ENCODE results near the gene IFRD2.
"Not testable (repeated sequence)": the region's sequence is repeated elsewhere in the genome, so short reads cannot be mapped to it uniquely, and the experiment has no call there.

Gene IFRD2

DNA sequence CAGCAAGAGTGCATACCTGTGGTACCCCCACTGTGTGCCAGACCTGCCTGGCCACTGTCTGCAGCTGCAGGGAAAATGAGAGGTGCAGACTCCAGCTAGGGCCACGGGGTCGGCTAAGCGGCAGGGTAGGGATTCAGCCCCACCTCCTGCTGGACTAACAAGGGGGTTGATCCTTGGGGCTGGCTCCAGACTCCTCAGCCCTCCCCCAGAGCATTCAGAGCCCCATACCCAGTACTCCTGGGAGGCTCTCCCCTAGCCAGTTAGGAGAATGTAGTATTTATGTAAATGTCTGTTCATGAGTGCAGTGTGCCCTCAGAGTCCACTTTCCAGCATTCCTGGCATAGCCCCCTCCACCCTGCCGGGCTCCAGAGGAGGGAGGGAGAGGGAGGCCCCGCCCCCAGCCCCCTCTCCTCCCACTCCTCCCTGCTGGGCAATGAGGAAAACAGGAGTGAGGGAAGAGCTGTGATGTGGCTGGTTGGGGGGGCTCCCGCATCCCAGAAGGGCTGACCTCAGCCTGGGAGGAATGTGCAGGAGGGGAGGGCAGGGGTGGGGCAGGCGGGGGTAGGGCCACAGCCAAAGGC, 27.8 kb downstream of the IFRD2 start:
- DNase-seq: no peak

DNA sequence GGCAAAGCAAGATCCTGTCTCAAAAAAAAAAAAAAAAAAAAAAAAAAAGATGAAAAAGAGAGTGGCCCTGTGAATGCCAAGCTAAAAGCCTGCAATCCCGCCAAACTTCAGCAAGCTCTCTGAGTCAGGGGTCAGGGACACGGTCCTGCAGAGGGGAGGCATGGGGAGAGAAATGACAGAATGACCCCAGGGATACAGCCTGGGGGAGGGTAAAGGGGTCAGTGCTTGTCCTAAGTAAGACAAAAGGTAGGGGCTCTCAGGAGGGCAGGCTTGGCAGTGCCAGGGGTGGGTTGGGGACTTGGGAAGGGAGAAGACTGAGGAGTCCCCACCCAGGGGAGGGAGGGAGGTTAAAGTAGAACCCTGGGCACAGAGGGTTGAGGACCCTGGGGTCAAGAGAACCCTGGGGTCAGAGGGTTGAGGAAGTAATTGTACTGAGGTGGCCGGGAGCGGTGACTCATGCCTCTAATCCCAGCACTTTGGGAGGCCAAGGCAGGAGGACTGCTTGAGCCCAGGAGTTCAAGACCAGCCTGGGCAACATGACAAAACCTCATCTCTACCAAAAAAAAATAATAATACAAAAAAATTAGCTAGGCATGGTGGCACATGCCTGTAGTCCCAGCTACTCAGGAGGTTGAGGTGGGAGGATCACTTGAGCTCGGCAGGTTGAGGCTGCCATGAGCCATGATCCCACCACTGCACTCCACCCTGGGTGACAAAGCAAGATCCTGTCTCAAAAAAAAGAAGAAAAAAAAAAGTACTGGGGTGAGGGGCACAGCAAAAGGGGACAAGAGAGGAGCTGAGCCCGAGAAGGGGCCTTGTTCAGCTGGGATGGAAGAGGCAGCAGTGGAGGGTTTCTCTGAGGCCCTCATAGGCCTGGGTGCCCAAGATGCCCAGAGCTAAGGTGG, 28.5 kb downstream of the IFRD2 start:
- DNase-seq: no peak

DNA sequence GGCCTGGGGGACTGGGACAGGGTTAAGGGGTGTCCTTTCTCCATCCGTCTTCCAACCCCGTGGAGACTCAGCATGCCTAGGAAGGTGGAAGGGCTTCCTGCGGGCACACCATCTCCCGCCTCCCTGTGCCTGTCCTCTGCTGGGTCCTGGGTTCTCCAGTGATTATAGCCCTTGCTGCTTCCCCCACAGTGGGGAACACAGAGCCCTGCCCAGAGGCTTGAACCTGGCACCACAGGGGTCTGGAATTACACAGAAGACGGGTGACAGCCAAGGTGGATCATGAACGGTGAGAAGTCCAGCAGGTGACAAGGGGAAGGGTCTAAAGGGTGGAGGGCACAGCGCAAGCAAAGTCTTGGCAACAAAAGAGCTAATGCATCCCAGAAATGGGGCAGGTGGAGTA, 29.5 kb downstream of the IFRD2 start:
- DNase-seq: no peak

DNA sequence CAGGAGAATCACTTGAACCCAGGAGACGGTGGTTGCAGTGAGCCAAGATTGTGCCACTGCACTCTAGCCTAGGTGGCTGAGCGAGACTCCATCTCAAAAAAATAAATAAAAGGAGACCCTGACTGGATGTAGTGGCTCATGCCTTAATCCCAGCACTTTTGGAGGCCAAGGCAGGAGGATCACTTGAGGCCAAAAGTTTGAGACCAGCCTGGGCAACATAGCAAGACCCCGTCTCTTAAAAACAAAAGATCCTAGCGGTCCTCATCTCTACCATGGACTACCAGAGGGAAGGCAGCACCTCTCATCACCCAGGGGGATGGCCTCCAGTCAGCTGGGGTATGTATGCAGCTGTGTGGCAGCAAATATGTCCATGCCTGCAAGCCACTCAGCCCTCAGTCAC, 30.0 kb downstream of the IFRD2 start:
- DNase-seq: not testable (repeated sequence)

DNA sequence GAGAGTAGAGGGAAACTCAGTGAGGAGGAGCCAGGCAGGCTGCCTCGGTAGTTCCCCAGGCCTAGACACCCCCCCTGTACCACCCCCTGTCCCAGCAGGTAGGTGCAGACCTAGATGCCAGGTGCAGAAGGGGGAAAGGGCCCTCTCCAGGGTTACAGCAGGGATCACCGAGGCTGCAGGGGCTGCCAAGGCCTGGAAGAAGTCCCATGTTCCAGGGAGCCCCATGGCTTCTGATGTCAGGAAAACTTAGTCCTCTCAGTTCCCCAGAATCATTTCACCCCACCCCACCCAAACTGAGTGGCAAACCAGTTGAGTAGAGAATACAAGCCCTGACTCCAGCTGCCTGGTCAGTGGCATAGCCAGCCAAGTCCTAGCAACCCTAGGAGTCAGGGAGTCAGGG, 30.7 kb downstream of the IFRD2 start:
- no peak for DNase-seq

DNA sequence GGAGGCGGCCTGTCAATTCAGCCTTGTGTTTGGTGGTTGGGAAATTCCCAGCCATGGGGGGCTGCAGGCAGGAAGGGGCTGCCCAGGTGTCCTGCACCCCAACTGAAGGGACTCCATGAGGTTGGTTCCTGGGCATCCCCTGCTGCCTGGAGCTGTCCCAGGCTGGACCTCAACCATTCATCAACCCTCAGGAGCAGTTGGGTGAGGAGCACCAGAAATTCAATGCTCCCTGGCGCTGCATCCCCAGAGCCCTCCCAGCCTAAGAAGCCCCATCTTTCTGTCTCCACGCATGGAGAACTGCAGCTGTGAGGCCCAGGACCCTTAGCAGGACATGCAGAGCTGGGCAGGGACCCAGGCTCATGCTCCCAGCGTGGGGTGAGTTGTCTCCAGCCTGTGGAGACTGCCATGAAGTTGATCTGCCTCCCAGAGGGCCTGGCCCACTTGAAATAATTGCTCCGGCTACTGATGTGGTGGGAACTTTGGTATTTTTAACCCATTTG, 31.2 kb downstream of the IFRD2 start:
- DNase-seq: no peak

DNA sequence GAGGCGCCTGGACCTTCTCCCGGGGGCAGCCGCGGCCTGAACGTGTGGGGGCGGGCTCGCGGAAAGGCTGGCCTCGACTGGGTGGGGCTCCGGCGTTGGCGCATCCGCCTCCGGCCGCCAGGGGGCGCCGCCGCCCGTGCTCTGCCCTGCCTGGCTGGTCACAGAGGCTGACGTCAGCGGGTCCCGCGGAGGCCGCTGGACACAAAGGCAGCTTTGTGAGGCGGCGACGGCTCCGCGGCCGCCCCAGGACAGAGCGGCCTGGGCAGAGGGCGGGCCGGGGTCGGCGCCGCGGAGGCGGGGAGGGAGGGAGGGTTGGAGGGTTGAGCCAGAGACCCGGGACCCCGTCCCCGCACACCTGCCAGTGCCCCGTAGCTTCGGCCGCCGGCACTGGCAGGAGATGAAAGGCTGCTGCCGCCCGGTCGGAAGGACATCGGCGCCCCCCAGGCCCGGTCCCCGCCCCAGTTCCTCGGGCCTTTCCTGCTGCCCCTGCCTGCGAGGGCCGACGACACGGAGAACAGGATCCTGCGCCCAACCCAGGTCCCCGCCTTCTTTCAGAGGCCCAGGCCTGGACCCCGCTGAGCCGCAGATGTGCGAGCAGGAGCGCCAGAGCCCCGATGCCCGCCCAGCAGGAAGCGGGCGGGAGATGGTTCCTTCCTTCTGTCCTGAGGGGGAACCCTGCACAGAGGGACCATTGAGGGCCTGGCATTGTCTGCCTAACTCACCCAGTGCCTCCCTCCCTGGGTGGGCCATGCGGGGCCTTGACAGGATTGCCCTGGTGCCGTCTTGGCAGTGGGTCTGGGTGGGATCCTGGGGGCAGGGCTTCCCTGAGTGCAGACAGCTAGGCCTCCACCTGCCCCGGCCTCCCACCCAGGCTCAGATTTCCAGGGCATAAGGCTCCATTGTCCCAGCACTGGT, 31.9 kb downstream of the IFRD2 start:
- DNase-seq: peak; percentile 74

DNA sequence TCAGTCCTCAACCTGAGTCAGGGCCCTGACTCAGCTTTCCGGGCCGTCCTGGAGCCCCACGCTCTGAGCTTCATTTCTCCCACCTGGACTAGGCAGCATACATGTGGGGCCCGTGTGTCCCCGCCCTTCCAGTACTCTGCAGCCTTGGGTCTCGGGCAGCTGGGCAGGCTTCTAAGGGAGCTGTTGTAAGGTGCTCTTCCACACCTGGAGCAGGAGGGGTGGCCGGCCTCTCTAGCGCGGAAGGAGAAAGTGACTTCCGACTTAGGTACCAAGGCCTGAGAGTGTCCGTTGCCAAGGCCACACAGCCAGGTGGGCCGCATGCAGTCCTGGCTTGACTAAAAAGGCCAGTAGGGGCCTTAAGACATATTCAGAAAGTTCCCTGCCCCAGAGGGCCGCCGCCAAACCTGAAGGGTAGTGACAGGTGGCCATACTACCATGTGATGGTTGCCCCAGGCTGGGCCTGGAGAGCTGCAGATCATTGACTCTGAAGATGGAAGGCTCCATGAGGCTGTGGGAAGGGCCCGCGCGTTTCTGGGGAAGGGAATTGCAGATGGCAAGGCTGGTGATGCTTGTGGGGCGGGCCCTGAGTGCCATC, 32.7 kb downstream of the IFRD2 start:
- DNase-seq: no peak

DNA sequence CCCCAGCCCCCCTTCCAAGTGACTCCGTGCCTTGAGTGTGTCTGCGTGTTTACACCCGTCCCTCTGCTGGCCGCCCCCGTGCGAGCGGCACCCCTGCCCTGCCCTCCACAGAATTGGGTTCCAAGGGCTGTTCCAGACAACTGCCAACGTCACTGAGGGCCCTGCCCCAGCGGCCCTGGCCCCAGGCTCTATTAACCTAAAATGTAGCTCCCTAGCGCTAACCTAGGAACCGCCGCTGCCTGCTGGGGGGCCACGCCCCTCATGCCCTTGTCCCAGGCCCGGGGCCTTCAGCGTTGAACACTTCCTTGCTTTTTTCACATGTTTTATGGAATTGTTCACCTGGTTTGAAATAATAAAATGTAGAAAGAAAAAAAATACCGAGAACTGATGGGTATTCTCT, 33.2 kb downstream of the IFRD2 start:
- DNase-seq: no peak

DNA sequence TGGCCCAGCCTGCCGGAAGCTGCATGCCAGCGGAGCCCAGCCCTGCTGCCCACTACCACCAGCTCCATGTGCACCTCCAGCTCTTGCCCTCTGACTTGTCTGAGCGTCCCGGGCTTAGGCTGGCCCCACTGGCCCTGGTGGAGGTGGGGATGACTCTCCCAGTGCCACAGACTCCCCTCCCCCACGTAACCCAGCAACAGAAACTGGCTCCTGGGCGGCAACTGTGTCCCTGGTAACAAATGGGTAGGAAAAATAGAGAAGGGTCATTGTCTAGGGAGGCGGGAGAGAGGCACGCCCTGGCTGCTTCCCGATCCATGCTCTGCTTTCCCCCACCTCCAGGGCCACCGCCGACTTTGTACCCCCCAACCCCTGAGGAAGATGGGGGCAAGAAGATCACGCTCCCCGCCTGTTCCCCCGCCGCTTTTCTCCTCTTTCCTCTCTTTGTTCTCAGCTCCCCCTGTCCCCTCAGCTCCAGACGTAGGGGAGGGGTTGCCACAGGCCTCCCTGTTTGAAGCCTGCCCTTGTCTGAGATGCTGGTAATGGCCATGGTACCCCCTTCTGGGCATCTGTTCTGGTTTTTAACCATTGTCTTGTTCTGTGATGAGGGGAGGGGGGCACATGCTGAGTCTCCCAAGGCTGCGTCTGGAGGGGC, 34.1 kb downstream of the IFRD2 start:
- DNase-seq: no peak

DNA sequence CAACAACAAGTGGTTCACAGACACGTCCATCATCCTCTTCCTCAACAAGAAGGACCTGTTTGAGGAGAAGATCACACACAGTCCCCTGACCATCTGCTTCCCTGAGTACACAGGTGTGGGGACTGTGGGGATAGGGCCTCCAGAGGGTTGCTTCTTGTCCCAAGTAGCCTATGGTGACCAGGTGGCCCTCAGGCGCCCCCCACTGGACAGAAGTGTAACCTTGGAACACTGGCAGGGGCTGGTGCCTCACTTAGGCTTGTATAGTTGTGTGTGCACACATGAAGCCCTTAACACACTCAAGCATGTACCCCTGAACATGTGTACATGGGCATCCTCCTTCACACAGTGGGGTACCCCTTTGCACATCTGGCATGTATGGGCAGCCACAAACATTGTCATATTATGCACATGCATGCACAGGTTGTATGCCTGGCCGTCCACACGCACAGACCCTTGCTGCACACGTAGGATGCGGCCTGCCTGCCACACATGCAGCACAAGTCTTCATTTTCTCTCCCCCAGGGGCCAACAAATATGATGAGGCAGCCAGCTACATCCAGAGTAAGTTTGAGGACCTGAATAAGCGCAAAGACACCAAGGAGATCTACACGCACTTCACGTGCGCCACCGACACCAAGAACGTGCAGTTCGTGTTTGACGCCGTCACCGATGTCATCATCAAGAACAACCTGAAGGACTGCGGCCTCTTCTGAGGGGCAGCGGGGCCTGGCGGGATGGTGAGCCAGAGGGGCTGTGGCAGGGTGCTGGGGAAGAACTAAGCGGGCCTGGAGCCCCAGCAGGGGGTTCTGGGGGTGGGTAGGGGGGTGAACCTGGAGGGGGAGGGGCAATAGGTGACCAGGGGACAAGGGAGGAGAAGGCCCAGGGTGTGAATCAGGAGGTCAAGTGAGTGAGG, 35.0 kb downstream of the IFRD2 start:
- DNase-seq: no peak

DNA sequence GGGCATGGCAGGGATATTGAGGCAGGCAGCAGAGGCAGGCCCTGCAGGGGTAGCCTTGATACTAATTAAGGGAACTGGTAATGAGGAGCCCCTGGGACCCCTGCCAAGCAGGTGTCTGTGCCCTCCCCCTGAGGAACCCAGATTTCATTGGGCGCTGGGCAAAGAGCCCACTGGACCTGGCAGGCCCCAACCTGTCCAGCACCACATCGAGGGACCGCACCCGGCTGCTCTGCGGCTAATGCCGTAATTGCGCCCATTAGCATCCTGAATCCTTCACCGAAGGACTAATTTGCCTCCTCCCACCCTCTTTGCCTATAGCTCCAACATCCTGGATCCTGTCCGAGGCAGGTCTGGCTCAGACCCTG, 37.0 kb downstream of the IFRD2 start:
- no peak for DNase-seq

DNA sequence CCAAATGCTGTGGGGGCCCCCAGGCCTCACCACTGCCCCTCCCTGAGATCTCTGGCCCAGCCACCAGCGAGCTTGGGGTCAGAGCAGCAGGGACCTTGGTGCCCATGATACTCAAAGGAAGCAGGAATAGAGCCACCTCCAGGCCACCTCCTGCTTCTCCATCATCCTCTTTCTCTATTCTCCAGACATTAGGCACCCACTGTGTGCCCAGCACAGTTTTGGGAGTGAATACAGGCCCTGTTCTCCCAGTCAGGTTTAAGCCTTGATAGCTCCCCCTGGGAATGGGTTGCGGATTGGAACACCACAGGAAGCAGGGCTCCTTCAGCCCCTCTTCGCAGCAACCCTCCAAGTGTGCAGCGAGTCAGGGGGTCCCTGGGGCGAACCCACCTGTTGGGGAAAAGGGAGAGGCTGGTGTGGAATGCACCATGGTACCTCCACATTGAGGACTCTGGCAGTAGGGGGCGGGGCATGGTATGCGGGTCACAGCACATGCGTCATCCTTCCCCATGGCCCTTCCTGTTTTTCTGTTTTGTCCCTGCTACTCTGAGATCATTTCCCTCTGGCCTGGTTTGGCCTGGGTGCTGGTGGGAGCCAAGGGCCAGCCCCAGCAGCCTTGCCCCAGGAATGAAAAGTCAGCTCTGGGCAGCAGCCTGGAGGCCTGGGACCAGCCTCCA, 37.5 kb downstream of the IFRD2 start:
- no peak for DNase-seq

DNA sequence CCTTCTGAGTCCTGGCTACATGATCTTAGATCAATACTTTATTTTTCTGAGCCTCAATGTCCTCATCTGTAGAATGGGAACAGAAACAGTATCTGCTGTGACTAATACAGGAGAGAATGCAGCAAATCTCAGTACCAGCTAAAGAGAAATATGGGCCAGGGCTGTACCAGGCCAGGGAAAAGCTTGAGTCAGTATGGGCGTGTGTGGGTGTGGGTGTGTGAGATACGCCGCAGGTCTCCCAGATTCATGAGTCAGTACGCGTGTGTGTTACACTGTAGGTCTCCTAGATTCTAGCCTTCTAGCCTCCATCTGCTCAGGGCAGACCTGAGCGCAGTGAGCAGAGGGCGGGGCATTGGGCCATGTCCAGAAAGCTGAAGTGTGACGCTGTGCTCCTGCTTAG, 41.0 kb downstream of the IFRD2 start:
- no peak for DNase-seq

DNA sequence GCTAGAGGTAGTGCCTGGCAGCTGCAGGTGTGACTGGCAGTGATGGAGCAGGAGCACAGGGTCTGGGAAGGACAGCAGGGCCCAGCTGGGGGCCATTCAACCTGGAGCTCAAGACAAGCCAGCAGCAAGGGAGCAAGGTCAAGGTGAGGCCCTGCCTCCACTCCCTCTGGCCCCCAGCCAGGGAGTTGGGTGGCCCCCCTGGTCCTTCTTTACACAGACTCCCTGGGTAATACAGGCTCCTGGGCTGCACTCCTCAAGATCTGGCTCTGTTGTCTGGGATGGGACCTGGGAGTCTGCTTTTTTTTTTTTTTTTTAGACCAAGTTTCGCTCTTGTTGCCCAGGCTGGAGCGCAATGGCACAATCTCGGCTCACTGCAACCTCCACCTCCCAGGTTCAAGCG, 41.7 kb downstream of the IFRD2 start:
- DNase-seq: no peak

DNA sequence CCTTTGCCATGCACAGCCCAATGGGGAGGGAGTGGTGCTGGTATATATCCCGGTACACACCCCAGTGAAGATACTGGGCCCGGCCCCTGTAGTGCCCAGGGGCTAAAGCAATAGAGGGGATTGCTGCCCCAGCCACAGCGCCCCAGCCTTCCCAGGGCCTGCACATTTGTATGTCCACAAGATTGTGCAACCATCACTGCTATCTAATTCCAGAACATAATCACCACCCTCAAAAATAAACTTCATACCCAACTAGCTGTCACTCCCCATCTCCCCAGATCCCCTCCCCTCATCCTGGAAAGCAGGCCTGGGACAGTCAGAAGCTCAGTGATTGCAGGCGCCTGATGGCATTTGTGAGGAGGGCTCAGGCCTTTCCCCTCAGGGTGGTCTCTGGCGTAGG, 42.8 kb downstream of the IFRD2 start:
- no peak for DNase-seq

DNA sequence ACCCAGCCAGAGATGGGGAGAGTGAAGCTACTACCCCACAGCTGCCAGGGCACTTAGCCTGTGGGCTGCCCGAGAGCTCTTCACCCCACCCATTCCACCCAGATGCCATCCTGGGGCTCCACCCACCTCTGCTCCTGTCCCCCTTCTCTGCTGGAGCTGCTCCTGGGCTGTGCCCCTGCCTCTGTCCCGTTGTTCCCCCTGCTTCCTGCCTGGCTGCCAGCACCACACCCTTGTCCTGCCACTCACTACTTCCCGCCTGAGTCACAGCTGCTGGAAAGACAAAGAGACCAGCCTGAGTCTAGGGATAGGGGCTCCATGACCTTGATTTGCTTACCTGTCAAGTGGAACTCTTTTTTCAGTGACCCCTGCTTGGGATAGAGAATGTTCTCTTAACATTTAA, 43.8 kb downstream of the IFRD2 start:
- no peak for DNase-seq

DNA sequence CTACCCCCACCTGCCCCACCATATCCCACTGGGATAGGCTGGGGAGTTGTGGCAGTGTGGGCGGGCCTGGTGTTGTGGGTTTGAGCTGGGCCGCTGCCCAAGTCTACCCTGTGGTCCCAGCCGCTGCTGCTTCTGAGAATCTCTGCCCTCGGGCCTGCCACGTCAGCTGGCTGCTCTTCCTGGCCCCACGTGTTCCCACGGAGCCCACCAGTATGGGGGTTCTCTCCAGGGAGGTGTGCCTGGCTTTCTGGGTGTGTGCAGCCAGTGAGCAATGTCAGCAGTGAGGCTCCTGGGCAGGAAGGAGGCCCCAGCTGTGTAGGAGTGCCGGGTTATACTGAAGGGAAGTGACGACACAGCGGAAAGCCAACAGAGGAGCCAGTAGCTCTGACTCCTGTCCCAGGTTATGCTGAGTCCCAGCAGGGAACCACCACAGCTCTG, 45.7 kb downstream of the IFRD2 start:
- DNase-seq: peak; percentile 74

DNA sequence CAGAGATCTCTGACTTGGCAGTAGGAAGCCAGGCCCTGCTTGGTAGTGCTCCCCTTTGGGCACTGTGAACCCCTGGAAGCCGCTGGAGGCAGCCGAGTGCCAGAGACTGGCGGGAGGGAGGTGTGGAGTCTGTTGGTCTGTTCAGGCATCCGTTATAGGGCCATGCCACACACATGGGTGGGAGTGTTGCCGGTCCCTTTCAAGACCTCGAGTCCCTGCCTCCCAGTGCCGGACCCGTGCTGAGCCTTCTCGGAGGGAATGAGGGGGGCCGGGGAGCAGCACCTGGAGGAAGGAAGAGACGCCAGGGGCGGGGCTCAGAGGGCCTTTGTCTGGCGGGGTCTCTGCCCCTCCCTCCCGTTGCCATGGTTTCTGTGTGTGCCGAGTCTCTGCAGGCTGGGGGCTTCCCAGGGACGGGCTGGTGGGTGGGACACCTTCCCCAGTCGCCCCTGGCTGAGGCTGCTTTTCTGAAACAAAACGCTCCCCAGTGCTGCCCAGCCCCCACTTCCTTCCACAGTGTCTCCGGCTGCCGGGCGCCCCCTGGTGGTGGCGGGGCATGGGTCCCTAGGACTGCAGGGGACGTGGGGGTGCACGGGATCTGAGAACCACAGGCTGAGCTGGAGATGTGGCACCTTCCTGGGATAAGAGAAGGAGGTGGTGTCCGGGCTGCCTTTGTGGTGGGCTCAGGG, 46.3 kb downstream of the IFRD2 start:
- DNase-seq: peak; percentile 97

DNA sequence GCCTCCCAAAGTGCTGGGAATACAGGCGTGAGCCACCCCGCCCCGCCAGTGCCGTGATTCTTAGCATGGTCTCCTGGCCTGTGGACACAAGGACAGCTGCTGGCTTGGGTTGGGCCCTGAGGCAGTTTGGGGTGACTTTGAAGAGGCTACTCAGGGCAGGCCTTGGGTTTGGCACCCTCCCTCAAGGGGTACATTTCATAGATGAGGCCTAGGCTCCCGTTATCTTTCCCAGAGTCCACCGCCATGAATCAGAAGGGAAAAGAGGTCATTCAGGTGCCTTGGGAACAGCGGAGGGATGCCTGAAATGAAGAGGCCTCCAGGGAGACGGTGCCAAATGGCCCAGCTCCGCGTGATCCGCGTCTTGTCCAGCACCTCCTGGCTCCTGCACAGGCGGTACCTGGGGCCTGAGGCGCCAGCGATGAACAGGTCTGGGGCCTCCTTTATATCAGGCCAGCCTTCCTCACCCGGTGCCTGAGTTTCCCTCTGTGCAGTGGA, 46.9 kb downstream of the IFRD2 start:
- no peak for DNase-seq
